HEK293 (cell line): ENCODE data around the gene CARMIL3.

Experiments
- BCL11B ChIP-seq: fragments of 450-650 bp; formaldehyde crosslinking; IDR thresholded peaks from 2 replicates; pipeline ENCODE4 v1.5.1; 2016; ENCODE audit warnings: low read depth, missing biosample characterization, missing genetic modification characterization
- GFI1B ChIP-seq: fragments of 450-650 bp; formaldehyde crosslinking; IDR thresholded peaks from 2 replicates; pipeline ENCODE4 v1.5.1; 2016; ENCODE audit warnings: missing biosample characterization, missing genetic modification characterization
- GLIS1 ChIP-seq: fragments of 450-650 bp; formaldehyde crosslinking; IDR thresholded peaks from 2 replicates; pipeline ENCODE4 v1.5.1; 2016; ENCODE audit warnings: missing biosample characterization, missing genetic modification characterization
- KLF7 ChIP-seq: fragments of 450-650 bp; formaldehyde crosslinking; IDR thresholded peaks from 2 replicates; pipeline ENCODE4 v1.5.1; 2016; ENCODE audit warnings: missing biosample characterization, missing genetic modification characterization, borderline replicate concordance
- KLF8 ChIP-seq: fragments of 450-650 bp; formaldehyde crosslinking; IDR thresholded peaks from 2 replicates; pipeline ENCODE4 v1.5.1; 2016; ENCODE audit warnings: missing biosample characterization, missing genetic modification characterization
- KLF9 ChIP-seq: fragments of 450-650 bp; formaldehyde crosslinking; IDR thresholded peaks from 2 replicates; pipeline ENCODE4 v1.5.1; 2016; ENCODE audit warnings: missing biosample characterization, missing genetic modification characterization, low read depth
- MZF1 ChIP-seq: fragments of 450-650 bp; formaldehyde crosslinking; IDR thresholded peaks from 2 replicates; pipeline ENCODE4 v1.5.1; 2017; ENCODE audit warnings: missing biosample characterization, missing genetic modification characterization, borderline replicate concordance
- SCRT2 ChIP-seq: fragments of 450-650 bp; formaldehyde crosslinking; IDR thresholded peaks from 2 replicates; pipeline ENCODE4 v1.5.1; 2016; ENCODE audit warnings: missing biosample characterization, missing genetic modification characterization
- SP2 ChIP-seq: fragments of 450-650 bp; formaldehyde crosslinking; IDR thresholded peaks from 2 replicates; pipeline ENCODE4 v1.5.1; 2016; ENCODE audit warnings: missing biosample characterization, missing genetic modification characterization
- SP7 ChIP-seq: fragments of 450-650 bp; formaldehyde crosslinking; IDR thresholded peaks from 2 replicates; pipeline ENCODE4 v1.5.1; 2016; ENCODE audit warnings: missing biosample characterization, missing genetic modification characterization
- ZNF121 ChIP-seq: fragments of 450-650 bp; formaldehyde crosslinking; IDR thresholded peaks from 2 replicates; pipeline ENCODE4 v1.5.1; 2016; ENCODE audit warnings: missing biosample characterization, missing genetic modification characterization
- ZNF202 ChIP-seq: fragments of 450-650 bp; formaldehyde crosslinking; IDR thresholded peaks from 2 replicates; pipeline ENCODE4 v1.5.1; 2016; ENCODE audit warnings: missing biosample characterization, missing genetic modification characterization, borderline replicate concordance
- ZNF221 ChIP-seq: fragments of 450-650 bp; formaldehyde crosslinking; IDR thresholded peaks from 2 replicates; pipeline ENCODE4 v1.5.1; 2017; ENCODE audit warnings: missing biosample characterization, missing genetic modification characterization, borderline replicate concordance
- ZNF239 ChIP-seq: fragments of 450-650 bp; formaldehyde crosslinking; IDR thresholded peaks from 2 replicates; pipeline ENCODE4 v1.5.1; 2016; ENCODE audit warnings: missing biosample characterization, missing genetic modification characterization
- ZNF354C ChIP-seq: fragments of 450-650 bp; formaldehyde crosslinking; IDR thresholded peaks from 2 replicates; pipeline ENCODE4 v1.5.1; 2016; ENCODE audit warnings: missing biosample characterization, missing genetic modification characterization, low read depth, borderline replicate concordance
- ZNF394 ChIP-seq: fragments of 450-650 bp; formaldehyde crosslinking; IDR thresholded peaks from 2 replicates; pipeline ENCODE4 v1.5.1; 2016; ENCODE audit warnings: missing biosample characterization, missing genetic modification characterization, mild to moderate bottlenecking, moderate library complexity, borderline replicate concordance
- ZNF501 ChIP-seq: fragments of 450-650 bp; formaldehyde crosslinking; IDR thresholded peaks from 2 replicates; pipeline ENCODE4 v1.5.1; 2016; ENCODE audit warnings: missing biosample characterization, missing genetic modification characterization
- ZNF571 ChIP-seq: fragments of 450-650 bp; formaldehyde crosslinking; IDR thresholded peaks from 2 replicates; pipeline ENCODE4 v1.5.0; 2017; ENCODE audit warnings: missing biosample characterization, missing genetic modification characterization
- ZNF621 ChIP-seq: fragments of 450-650 bp; formaldehyde crosslinking; IDR thresholded peaks from 2 replicates; pipeline ENCODE4 v1.5.1; 2017; ENCODE audit warnings: missing biosample characterization, missing genetic modification characterization
- ZNF776 ChIP-seq: fragments of 450-650 bp; formaldehyde crosslinking; IDR thresholded peaks from 2 replicates; pipeline ENCODE4 v1.5.0; 2017; ENCODE audit warnings: missing biosample characterization, missing genetic modification characterization, borderline replicate concordance
- ZNF785 ChIP-seq: fragments of 450-650 bp; formaldehyde crosslinking; IDR thresholded peaks from 2 replicates; pipeline ENCODE4 v1.5.1; 2016; ENCODE audit warnings: missing biosample characterization, missing genetic modification characterization
- TF ChIP-seq, protein P1 (sequence below): fragments of 450-650 bp; formaldehyde crosslinking; optimal IDR thresholded peaks from 2 replicates; pipeline ENCODE3; 2016; ENCODE audit warnings: missing biosample characterization, mild to moderate bottlenecking, missing genetic modification characterization
- TF ChIP-seq, protein P2 (sequence below): fragments of 450-650 bp; formaldehyde crosslinking; IDR thresholded peaks from 2 replicates; pipeline ENCODE4; 2016; ENCODE audit warnings: missing biosample characterization, missing genetic modification characterization
- TF ChIP-seq, protein P3 (sequence below): fragments of 450-650 bp; formaldehyde crosslinking; IDR thresholded peaks from 2 replicates; pipeline ENCODE4 v1.5.1; 2016; ENCODE audit warnings: missing biosample characterization, missing genetic modification characterization
- TF ChIP-seq, protein P4 (sequence below): fragments of 450-650 bp; formaldehyde crosslinking; IDR thresholded peaks from 2 replicates; pipeline ENCODE4 v1.5.1; 2016; ENCODE audit warnings: missing biosample characterization, missing genetic modification characterization
- TF ChIP-seq, protein P5 (sequence below): fragments of 450-650 bp; formaldehyde crosslinking; IDR thresholded peaks from 2 replicates; pipeline ENCODE4 v1.5.1; 2016; ENCODE audit warnings: missing biosample characterization, missing genetic modification characterization
- TF ChIP-seq, protein P6 (sequence below): fragments of 450-650 bp; formaldehyde crosslinking; IDR thresholded peaks from 2 replicates; pipeline ENCODE4 v1.5.1; 2017; ENCODE audit warnings: missing biosample characterization, missing genetic modification characterization
- TF ChIP-seq, protein P7 (sequence below): fragments of 450-650 bp; formaldehyde crosslinking; IDR thresholded peaks from 2 replicates; pipeline ENCODE4 v1.5.1; 2017; ENCODE audit warnings: missing biosample characterization, missing genetic modification characterization

The CARMIL3 gene

DNA sequence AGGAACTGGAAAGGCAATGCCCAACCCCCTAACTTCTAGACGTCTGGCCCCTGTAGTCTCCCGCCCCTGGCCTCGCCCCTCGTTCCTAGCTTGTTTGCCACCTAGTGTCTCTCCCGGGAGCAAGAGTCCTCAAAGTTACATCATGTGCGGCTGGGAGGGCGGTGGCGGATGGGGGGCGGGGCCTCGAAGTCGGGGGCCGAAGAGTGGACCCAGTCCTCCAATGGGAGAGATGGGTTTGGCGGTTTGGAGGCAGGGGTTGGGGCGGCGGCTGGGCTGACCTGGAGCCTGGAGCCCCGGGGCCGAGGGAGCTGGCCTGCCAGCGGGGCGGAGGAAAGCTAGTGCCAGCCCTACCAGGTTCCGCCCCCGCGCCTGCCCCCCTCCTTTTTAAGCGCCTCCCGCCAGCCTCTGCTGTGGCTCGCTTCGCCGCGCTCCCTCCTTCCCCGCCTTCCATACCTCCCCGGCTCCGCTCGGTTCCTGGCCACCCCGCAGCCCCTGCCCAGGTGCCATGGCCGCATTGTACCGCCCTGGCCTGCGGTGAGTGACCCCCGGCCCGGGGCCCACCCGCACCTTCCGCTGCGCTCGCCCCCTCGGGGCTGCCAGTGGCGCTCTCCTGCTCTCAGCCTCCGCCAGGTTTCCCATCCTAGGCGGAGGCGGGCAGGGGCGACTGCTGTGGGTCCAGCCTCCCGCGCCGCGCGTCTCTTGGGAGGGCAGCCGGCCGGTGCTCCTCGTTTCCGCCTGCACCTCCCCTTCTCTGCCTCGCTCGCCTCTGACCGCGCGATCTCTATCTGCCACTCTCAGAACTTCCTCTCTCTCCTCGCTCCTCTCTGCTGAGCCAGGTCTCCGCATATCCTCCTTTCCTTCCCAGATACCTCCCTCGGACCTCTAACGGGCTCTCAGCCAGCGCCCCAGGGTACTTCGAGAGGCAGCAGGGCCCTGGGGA lies 42.4 kb downstream of the CARMIL3 start, which contains the start of gene PCK2 (continued):
- TF ChIP-seq GLIS1 (tag by site-specific recombination) = peak; percentile 82
- TF ChIP-seq ZNF571 (tag by site-specific recombination) = no peak
- TF ChIP-seq, protein P1, sequence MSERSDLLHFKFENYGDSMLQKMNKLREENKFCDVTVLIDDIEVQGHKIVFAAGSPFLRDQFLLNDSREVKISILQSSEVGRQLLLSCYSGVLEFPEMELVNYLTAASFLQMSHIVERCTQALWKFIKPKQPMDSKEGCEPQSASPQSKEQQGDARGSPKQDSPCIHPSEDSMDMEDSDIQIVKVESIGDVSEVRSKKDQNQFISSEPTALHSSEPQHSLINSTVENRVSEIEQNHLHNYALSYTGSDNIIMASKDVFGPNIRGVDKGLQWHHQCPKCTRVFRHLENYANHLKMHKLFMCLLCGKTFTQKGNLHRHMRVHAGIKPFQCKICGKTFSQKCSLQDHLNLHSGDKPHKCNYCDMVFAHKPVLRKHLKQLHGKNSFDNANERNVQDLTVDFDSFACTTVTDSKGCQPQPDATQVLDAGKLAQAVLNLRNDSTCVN (tag by site-specific recombination) = peak; percentile 92
- no peak for TF ChIP-seq SCRT2
- peak; percentile 66 for TF ChIP-seq KLF9 (tag by site-specific recombination)
- peak; percentile 70 for TF ChIP-seq KLF7
- TF ChIP-seq ZNF221 (tag by site-specific recombination) = no peak
- TF ChIP-seq ZNF776 (tag by site-specific recombination) = no peak
- TF ChIP-seq KLF8 (tag by site-specific recombination) = peak; percentile 79; the same call in 1 of the 2 replicates
- TF ChIP-seq ZNF202 = no peak
- TF ChIP-seq, protein P2, sequence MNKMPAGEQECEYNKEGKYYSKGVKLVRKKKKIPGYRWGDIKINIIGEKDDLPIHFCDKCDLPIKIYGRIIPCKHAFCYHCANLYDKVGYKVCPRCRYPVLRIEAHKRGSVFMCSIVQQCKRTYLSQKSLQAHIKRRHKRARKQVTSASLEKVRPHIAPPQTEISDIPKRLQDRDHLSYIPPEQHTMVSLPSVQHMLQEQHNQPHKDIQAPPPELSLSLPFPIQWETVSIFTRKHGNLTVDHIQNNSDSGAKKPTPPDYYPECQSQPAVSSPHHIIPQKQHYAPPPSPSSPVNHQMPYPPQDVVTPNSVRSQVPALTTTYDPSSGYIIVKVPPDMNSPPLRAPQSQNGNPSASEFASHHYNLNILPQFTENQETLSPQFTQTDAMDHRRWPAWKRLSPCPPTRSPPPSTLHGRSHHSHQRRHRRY (tag by site-specific recombination) = no peak
- no peak for TF ChIP-seq GFI1B (tag by site-specific recombination)
- TF ChIP-seq ZNF394 (tag by site-specific recombination) = peak; percentile 39; the same call in 1 of the 2 replicates
- TF ChIP-seq ZNF239 = peak; percentile 79; the same call in 1 of the 2 replicates
- peak; percentile 81 for TF ChIP-seq SP2 (tag by site-specific recombination)
- TF ChIP-seq, protein P3, sequence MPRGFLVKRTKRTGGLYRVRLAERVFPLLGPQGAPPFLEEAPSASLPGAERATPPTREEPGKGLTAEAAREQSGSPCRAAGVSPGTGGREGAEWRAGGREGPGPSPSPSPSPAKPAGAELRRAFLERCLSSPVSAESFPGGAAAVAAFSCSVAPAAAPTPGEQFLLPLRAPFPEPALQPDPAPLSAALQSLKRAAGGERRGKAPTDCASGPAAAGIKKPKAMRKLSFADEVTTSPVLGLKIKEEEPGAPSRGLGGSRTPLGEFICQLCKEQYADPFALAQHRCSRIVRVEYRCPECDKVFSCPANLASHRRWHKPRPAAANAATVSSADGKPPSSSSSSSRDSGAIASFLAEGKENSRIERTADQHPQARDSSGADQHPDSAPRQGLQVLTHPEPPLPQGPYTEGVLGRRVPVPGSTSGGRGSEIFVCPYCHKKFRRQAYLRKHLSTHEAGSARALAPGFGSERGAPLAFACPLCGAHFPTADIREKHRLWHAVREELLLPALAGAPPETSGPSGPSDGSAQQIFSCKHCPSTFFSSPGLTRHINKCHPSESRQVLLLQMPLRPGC (tag by site-specific recombination) = peak; percentile 14; the same call in 1 of the 2 replicates
- TF ChIP-seq, protein P4, sequence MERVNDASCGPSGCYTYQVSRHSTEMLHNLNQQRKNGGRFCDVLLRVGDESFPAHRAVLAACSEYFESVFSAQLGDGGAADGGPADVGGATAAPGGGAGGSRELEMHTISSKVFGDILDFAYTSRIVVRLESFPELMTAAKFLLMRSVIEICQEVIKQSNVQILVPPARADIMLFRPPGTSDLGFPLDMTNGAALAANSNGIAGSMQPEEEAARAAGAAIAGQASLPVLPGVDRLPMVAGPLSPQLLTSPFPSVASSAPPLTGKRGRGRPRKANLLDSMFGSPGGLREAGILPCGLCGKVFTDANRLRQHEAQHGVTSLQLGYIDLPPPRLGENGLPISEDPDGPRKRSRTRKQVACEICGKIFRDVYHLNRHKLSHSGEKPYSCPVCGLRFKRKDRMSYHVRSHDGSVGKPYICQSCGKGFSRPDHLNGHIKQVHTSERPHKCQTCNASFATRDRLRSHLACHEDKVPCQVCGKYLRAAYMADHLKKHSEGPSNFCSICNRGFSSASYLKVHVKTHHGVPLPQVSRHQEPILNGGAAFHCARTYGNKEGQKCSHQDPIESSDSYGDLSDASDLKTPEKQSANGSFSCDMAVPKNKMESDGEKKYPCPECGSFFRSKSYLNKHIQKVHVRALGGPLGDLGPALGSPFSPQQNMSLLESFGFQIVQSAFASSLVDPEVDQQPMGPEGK = peak; percentile 99
- TF ChIP-seq ZNF354C (tag by site-specific recombination) = no peak
- TF ChIP-seq ZNF501 = no peak; the same call in 1 of the 2 replicates
- TF ChIP-seq, protein P5, sequence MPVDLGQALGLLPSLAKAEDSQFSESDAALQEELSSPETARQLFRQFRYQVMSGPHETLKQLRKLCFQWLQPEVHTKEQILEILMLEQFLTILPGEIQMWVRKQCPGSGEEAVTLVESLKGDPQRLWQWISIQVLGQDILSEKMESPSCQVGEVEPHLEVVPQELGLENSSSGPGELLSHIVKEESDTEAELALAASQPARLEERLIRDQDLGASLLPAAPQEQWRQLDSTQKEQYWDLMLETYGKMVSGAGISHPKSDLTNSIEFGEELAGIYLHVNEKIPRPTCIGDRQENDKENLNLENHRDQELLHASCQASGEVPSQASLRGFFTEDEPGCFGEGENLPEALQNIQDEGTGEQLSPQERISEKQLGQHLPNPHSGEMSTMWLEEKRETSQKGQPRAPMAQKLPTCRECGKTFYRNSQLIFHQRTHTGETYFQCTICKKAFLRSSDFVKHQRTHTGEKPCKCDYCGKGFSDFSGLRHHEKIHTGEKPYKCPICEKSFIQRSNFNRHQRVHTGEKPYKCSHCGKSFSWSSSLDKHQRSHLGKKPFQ (tag by site-specific recombination) = no peak
- TF ChIP-seq ZNF121 (tag by site-specific recombination) = no peak
- peak; percentile 84 for TF ChIP-seq SP7 (tag by site-specific recombination)
- no peak for TF ChIP-seq MZF1 (tag by site-specific recombination)
- 0 out of 2 replicates have a peak, but pooled peaks have one; percentile 32 for TF ChIP-seq ZNF785 (tag by site-specific recombination)
- TF ChIP-seq, protein P6, sequence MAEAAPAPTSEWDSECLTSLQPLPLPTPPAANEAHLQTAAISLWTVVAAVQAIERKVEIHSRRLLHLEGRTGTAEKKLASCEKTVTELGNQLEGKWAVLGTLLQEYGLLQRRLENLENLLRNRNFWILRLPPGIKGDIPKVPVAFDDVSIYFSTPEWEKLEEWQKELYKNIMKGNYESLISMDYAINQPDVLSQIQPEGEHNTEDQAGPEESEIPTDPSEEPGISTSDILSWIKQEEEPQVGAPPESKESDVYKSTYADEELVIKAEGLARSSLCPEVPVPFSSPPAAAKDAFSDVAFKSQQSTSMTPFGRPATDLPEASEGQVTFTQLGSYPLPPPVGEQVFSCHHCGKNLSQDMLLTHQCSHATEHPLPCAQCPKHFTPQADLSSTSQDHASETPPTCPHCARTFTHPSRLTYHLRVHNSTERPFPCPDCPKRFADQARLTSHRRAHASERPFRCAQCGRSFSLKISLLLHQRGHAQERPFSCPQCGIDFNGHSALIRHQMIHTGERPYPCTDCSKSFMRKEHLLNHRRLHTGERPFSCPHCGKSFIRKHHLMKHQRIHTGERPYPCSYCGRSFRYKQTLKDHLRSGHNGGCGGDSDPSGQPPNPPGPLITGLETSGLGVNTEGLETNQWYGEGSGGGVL (tag by site-specific recombination) = peak; percentile 79
- no peak for TF ChIP-seq ZNF621 (tag by site-specific recombination)
- TF ChIP-seq, protein P7, sequence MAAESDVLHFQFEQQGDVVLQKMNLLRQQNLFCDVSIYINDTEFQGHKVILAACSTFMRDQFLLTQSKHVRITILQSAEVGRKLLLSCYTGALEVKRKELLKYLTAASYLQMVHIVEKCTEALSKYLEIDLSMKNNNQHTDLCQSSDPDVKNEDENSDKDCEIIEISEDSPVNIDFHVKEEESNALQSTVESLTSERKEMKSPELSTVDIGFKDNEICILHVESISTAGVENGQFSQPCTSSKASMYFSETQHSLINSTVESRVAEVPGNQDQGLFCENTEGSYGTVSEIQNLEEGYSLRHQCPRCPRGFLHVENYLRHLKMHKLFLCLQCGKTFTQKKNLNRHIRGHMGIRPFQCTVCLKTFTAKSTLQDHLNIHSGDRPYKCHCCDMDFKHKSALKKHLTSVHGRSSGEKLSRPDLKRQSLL (tag by site-specific recombination) = peak; percentile 81
- 0 out of 2 replicates have a peak, but pooled peaks have one; percentile 54 for TF ChIP-seq BCL11B (tag by site-specific recombination)
